WTC11 (cell line): ENCODE data around the gene COLQ. TPM values are rescaled to one million over a fixed set of nuclear protein-coding genes. Genes with fewer than 3 reads are reported as not detected.

Experiments
- ATAC-seq: fragments of 200-7000 bp; cut with Tn5 transposase; 2 replicates; pipeline ENCODE4 v1.10.0; 2021; ENCODE audit warnings: mild to moderate bottlenecking, moderate library complexity
- CTCF ChIA-PET: fragments of 300-600 bp; sonication (Branson Sonifier 250); formaldehyde crosslinking; loops from one replicate; lab custom pipeline; 2021; ENCODE audit warnings: antibody characterized with exemption; lab: Charles Lee
- POLR2A ChIA-PET: fragments of 350-600 bp; sonication (Branson Sonifier 250); formaldehyde crosslinking; loops from one replicate; lab custom pipeline; 2021; ENCODE audit warnings: antibody characterized with exemption; lab: Charles Lee
- DNase-seq: peaks from one replicate; pipeline ENCODE4 v3.0.0; 2021; ENCODE audit warnings: low spot score
- H3K27ac Mint-ChIP-seq: 2 replicates; pipeline ENCODE4 v1.8.0; 2021; ENCODE audit warnings: mixed read lengths
- H3K27me3 Mint-ChIP-seq: 2 replicates; pipeline ENCODE4 v1.8.0; 2021; ENCODE audit warnings: low read depth, mild to moderate bottlenecking, moderate library complexity, mixed read lengths
- H3K36me3 Mint-ChIP-seq: 2 replicates; pipeline ENCODE4 v1.8.0; 2021; ENCODE audit warnings: mixed read lengths
- H3K4me1 Mint-ChIP-seq: 2 replicates; pipeline ENCODE4 v1.8.0; 2022; ENCODE audit warnings: mixed read lengths
- H3K4me3 Mint-ChIP-seq: 2 replicates; pipeline ENCODE4 v1.8.0; 2021; ENCODE audit warnings: mild to moderate bottlenecking, moderate library complexity, mixed read lengths
- H3K9me3 Mint-ChIP-seq: 2 replicates; pipeline ENCODE4 v1.8.0; 2021; ENCODE audit warnings: mixed read lengths
- ATF1 ChIP-seq: sonication (generic); formaldehyde crosslinking; IDR thresholded peaks from 2 replicates; pipeline ENCODE4 v1.8.1; 2023; ENCODE audit warnings: mild to moderate bottlenecking, moderate library complexity, missing genetic modification reagents
- NFE2L1 ChIP-seq: sonication (generic); formaldehyde crosslinking; IDR thresholded peaks from 2 replicates; pipeline ENCODE4 v1.8.1; 2023; ENCODE audit warnings: missing genetic modification reagents
- NR2C2 ChIP-seq: sonication (generic); formaldehyde crosslinking; IDR thresholded peaks from 2 replicates; pipeline ENCODE4 v1.8.0; 2022; ENCODE audit warnings: mild to moderate bottlenecking, missing genetic modification reagents
- NR3C1 ChIP-seq: sonication (generic); formaldehyde crosslinking; conservative IDR thresholded peaks from 2 replicates; pipeline ENCODE4 v1.8.1; 2023; ENCODE audit warnings: low read depth, mild to moderate bottlenecking, missing genetic modification reagents
- ZBTB21 ChIP-seq: sonication (generic); formaldehyde crosslinking; IDR thresholded peaks from 2 replicates; pipeline ENCODE4 v1.8.1; 2023; ENCODE audit warnings: mild to moderate bottlenecking, missing genetic modification reagents, borderline replicate concordance
- ZNF121 ChIP-seq: sonication (generic); formaldehyde crosslinking; IDR thresholded peaks from 2 replicates; pipeline ENCODE4 v1.8.0; 2023; ENCODE audit warnings: missing genetic modification reagents
- ZNF232 ChIP-seq: sonication (generic); formaldehyde crosslinking; IDR thresholded peaks from 2 replicates; pipeline ENCODE4 v1.8.0; 2022; ENCODE audit warnings: mild to moderate bottlenecking, missing genetic modification reagents
- ZNF263 ChIP-seq: sonication (generic); formaldehyde crosslinking; IDR thresholded peaks from 2 replicates; pipeline ENCODE4 v1.8.1; 2022; ENCODE audit warnings: low read depth, mild to moderate bottlenecking, moderate library complexity, missing genetic modification reagents
- ZNF396 ChIP-seq: fragments of 250-450 bp; sonication (Bioruptor Pico); IDR thresholded peaks from 2 replicates; pipeline ENCODE4 v1.8.0; 2021; ENCODE audit warnings: mild to moderate bottlenecking, moderate library complexity, borderline replicate concordance
- ZNF423 ChIP-seq: fragments of 250-450 bp; sonication (Bioruptor Pico); IDR thresholded peaks from 2 replicates; pipeline ENCODE4 v2.1.2; 2022; ENCODE audit warnings: mild to moderate bottlenecking, moderate library complexity
- ZNF671 ChIP-seq: fragments of 250-450 bp; sonication (Bioruptor Pico); IDR thresholded peaks from 2 replicates; pipeline ENCODE4 v1.8.0; 2021; ENCODE audit warnings: mild to moderate bottlenecking
- total RNA-seq: library from RNA; stranded (reverse); gene quantifications from 3 replicates; pipeline ENCODE4 v1.2.3, GENCODE V29; 2021
- TF ChIP-seq, protein P1 (sequence below): sonication (generic); formaldehyde crosslinking; IDR thresholded peaks from 2 replicates; pipeline ENCODE4 v1.8.1; 2023; ENCODE audit warnings: mild to moderate bottlenecking, missing genetic modification reagents, borderline replicate concordance
- TF ChIP-seq, protein P2 (sequence below): sonication (generic); formaldehyde crosslinking; IDR thresholded peaks from 2 replicates; pipeline ENCODE4 v1.8.1; 2023; ENCODE audit warnings: mild to moderate bottlenecking, missing genetic modification reagents
- TF ChIP-seq, protein P3 (sequence below): sonication (generic); formaldehyde crosslinking; IDR thresholded peaks from 2 replicates; pipeline ENCODE4 v1.8.1; 2023; ENCODE audit warnings: mild to moderate bottlenecking, moderate library complexity, missing genetic modification reagents
- TF ChIP-seq, protein P4 (sequence below): sonication (generic); formaldehyde crosslinking; IDR thresholded peaks from 2 replicates; pipeline ENCODE4 v1.8.1; 2022; ENCODE audit warnings: low read depth, mild to moderate bottlenecking, moderate library complexity, missing genetic modification reagents, borderline replicate concordance
- TF ChIP-seq, protein P5 (sequence below): sonication (generic); formaldehyde crosslinking; IDR thresholded peaks from 2 replicates; pipeline ENCODE4 v1.8.1; 2022; ENCODE audit warnings: mild to moderate bottlenecking, missing genetic modification reagents, moderate library complexity, borderline replicate concordance
- TF ChIP-seq, protein P6 (sequence below): sonication (generic); formaldehyde crosslinking; IDR thresholded peaks from 2 replicates; pipeline ENCODE4 v1.8.0; 2022; ENCODE audit warnings: mild to moderate bottlenecking, missing genetic modification reagents

COLQ gene
- total RNA-seq, 1 experiment from 2014 or later, result 2.2 TPM

DNA sequence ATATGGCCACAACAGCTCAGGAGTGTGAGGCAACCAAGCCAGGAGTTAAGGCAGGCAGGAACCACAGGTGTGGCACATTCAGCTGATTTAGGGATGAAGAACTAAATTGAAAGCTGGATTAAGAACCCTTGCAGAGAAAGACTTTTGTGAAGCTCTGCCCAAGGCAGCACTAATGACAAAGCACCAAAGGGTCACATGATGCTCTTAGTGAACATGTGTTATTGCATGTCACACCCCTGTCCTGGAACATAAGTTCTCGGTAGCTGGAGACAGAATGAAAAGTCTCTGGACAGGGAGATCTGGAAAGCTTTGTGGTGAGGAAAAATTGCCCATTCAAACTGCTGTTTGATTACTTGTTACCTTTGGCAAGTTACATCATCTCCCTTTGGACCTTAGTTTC is 90.9 kb downstream of the COLQ start:
- no peak overlapping the region for H3K27ac Mint-ChIP-seq
- CTCF ChIA-PET, result interaction anchor here (0.6 to 1.0 kb wide), 3 partner anchors 21 to 83 kb away, joined by 3 to 5 read pairs (median 4); no protein-coding TSS in a partner anchor

More for the DNA sequence above, 90.9 kb downstream of the COLQ start:
- peaks cover 24% of the 10 kb centered on the region for H3K4me1 Mint-ChIP-seq
- H3K4me3 Mint-ChIP-seq, result no peak overlapping the region
- ATAC-seq (no peak), DNase-seq (no peak)
- H3K9me3 Mint-ChIP-seq, result no peaks in the 10 kb centered on the region
- TF ChIP-seq, protein P1, sequence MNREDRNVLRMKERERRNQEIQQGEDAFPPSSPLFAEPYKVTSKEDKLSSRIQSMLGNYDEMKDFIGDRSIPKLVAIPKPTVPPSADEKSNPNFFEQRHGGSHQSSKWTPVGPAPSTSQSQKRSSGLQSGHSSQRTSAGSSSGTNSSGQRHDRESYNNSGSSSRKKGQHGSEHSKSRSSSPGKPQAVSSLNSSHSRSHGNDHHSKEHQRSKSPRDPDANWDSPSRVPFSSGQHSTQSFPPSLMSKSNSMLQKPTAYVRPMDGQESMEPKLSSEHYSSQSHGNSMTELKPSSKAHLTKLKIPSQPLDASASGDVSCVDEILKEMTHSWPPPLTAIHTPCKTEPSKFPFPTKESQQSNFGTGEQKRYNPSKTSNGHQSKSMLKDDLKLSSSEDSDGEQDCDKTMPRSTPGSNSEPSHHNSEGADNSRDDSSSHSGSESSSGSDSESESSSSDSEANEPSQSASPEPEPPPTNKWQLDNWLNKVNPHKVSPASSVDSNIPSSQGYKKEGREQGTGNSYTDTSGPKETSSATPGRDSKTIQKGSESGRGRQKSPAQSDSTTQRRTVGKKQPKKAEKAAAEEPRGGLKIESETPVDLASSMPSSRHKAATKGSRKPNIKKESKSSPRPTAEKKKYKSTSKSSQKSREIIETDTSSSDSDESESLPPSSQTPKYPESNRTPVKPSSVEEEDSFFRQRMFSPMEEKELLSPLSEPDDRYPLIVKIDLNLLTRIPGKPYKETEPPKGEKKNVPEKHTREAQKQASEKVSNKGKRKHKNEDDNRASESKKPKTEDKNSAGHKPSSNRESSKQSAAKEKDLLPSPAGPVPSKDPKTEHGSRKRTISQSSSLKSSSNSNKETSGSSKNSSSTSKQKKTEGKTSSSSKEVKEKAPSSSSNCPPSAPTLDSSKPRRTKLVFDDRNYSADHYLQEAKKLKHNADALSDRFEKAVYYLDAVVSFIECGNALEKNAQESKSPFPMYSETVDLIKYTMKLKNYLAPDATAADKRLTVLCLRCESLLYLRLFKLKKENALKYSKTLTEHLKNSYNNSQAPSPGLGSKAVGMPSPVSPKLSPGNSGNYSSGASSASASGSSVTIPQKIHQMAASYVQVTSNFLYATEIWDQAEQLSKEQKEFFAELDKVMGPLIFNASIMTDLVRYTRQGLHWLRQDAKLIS (CRISPR knock-in tag), result no peak
- TF ChIP-seq, protein P2, sequence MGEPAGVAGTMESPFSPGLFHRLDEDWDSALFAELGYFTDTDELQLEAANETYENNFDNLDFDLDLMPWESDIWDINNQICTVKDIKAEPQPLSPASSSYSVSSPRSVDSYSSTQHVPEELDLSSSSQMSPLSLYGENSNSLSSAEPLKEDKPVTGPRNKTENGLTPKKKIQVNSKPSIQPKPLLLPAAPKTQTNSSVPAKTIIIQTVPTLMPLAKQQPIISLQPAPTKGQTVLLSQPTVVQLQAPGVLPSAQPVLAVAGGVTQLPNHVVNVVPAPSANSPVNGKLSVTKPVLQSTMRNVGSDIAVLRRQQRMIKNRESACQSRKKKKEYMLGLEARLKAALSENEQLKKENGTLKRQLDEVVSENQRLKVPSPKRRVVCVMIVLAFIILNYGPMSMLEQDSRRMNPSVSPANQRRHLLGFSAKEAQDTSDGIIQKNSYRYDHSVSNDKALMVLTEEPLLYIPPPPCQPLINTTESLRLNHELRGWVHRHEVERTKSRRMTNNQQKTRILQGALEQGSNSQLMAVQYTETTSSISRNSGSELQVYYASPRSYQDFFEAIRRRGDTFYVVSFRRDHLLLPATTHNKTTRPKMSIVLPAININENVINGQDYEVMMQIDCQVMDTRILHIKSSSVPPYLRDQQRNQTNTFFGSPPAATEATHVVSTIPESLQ (CRISPR knock-in tag), result no peak
- TF ChIP-seq, protein P3, sequence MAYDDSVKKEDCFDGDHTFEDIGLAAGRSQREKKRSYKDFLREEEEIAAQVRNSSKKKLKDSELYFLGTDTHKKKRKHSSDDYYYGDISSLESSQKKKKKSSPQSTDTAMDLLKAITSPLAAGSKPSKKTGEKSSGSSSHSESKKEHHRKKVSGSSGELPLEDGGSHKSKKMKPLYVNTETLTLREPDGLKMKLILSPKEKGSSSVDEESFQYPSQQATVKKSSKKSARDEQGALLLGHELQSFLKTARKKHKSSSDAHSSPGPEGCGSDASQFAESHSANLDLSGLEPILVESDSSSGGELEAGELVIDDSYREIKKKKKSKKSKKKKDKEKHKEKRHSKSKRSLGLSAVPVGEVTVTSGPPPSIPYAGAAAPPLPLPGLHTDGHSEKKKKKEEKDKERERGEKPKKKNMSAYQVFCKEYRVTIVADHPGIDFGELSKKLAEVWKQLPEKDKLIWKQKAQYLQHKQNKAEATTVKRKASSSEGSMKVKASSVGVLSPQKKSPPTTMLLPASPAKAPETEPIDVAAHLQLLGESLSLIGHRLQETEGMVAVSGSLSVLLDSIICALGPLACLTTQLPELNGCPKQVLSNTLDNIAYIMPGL (CRISPR knock-in tag), result no peak
- TF ChIP-seq NFE2L1 (CRISPR knock-in tag), result no peak
- TF ChIP-seq ATF1 (CRISPR knock-in tag), result no peak
- no peak for TF ChIP-seq ZNF232
- TF ChIP-seq, protein P4, sequence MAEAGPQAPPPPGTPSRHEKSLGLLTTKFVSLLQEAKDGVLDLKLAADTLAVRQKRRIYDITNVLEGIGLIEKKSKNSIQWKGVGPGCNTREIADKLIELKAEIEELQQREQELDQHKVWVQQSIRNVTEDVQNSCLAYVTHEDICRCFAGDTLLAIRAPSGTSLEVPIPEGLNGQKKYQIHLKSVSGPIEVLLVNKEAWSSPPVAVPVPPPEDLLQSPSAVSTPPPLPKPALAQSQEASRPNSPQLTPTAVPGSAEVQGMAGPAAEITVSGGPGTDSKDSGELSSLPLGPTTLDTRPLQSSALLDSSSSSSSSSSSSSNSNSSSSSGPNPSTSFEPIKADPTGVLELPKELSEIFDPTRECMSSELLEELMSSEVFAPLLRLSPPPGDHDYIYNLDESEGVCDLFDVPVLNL, result no peak
- TF ChIP-seq, protein P5, sequence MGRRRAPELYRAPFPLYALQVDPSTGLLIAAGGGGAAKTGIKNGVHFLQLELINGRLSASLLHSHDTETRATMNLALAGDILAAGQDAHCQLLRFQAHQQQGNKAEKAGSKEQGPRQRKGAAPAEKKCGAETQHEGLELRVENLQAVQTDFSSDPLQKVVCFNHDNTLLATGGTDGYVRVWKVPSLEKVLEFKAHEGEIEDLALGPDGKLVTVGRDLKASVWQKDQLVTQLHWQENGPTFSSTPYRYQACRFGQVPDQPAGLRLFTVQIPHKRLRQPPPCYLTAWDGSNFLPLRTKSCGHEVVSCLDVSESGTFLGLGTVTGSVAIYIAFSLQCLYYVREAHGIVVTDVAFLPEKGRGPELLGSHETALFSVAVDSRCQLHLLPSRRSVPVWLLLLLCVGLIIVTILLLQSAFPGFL (CRISPR knock-in tag), result no peak
- no peak for TF ChIP-seq ZNF396
- TF ChIP-seq NR2C2 (CRISPR knock-in tag), result no peak
- no peak for TF ChIP-seq ZBTB21
- no peak for TF ChIP-seq ZNF423
- TF ChIP-seq ZNF263 (CRISPR knock-in tag), result no peak
- TF ChIP-seq NR3C1 (CRISPR knock-in tag), result no peak
- TF ChIP-seq, protein P6, sequence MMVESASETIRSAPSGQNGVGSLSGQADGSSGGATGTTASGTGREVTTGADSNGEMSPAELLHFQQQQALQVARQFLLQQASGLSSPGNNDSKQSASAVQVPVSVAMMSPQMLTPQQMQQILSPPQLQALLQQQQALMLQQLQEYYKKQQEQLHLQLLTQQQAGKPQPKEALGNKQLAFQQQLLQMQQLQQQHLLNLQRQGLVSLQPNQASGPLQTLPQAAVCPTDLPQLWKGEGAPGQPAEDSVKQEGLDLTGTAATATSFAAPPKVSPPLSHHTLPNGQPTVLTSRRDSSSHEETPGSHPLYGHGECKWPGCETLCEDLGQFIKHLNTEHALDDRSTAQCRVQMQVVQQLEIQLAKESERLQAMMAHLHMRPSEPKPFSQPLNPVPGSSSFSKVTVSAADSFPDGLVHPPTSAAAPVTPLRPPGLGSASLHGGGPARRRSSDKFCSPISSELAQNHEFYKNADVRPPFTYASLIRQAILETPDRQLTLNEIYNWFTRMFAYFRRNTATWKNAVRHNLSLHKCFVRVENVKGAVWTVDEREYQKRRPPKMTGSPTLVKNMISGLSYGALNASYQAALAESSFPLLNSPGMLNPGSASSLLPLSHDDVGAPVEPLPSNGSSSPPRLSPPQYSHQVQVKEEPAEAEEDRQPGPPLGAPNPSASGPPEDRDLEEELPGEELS, result no peak
- TF ChIP-seq ZNF671 (CRISPR knock-in tag), result no peak
- TF ChIP-seq ZNF121 (CRISPR knock-in tag), result no peak
- H3K27me3 Mint-ChIP-seq, result no peaks in the 10 kb centered on the region
- POLR2A ChIA-PET, result no interaction called here
- H3K36me3 Mint-ChIP-seq, result peaks cover 41% of the 10 kb centered on the region
